OCI-LY3 (cell line): Measurements from ENCODE around the gene PRDM5.

Experiments
- H2AFZ ChIP-seq: fragments of 200-600, 300-600 bp; shearing (Covaris generic); 2 replicates; pipeline ENCODE4 v1.6.0; 2014; ENCODE audit warnings: antibody characterized with exemption, low read depth, low read length
- H3K27ac ChIP-seq: fragments of 200-600, 300-600 bp; sonication (generic); 2 replicates; pipeline ENCODE4 v1.5.1; 2014; ENCODE audit warnings: mild to moderate bottlenecking, low read length, moderate library complexity, mixed read lengths
- H3K27me3 ChIP-seq: fragments of 200-600, 300-600 bp; sonication (generic); 2 replicates; pipeline ENCODE4 v1.6.1; 2014; ENCODE audit warnings: low read depth, low read length, mixed read lengths
- H3K36me3 ChIP-seq: fragments of 200-600, 300-600 bp; sonication (generic); replicated peaks from 2 replicates; pipeline ENCODE3; 2014; ENCODE audit warnings: low read depth, low read length, mixed read lengths
- H3K4me1 ChIP-seq: fragments of 300-600, 200-600 bp; sonication (generic); 2 replicates; pipeline ENCODE4 v1.6.1; 2014; ENCODE audit warnings: low read length, mixed read lengths
- H3K4me2 ChIP-seq: fragments of 200-600, 300-600 bp; sonication (generic); 2 replicates; pipeline ENCODE4 v1.6.1; 2014; ENCODE audit warnings: low read length, mixed read lengths
- H3K4me3 ChIP-seq: fragments of 300-600, 200-600 bp; sonication (generic); 2 replicates; pipeline ENCODE4 v1.5.1; 2014; ENCODE audit warnings: antibody characterized with exemption, mild to moderate bottlenecking, low read length, moderate library complexity
- H3K79me2 ChIP-seq: fragments of 300-600, 200-600 bp; shearing (Covaris generic); 2 replicates; pipeline ENCODE4 v1.6.1; 2014; ENCODE audit warnings: mild to moderate bottlenecking, low read length, mixed read lengths
- H3K9ac ChIP-seq: fragments of 300-600, 200-600 bp; shearing (Covaris generic); 2 replicates; pipeline ENCODE4 v1.6.0; 2014; ENCODE audit warnings: mild to moderate bottlenecking, low read length, moderate library complexity
- H3K9me3 ChIP-seq: fragments of 200-600, 300-600 bp; shearing (Covaris generic); 2 replicates; pipeline ENCODE4 v1.6.1; 2014; ENCODE audit warnings: low read length, mixed read lengths; ENCODE audit not compliant: insufficient read depth
- H4K20me1 ChIP-seq: fragments of 200-600, 300-600 bp; sonication (generic); 2 replicates; pipeline ENCODE4 v1.6.1; 2016; ENCODE audit warnings: low read length, mixed read lengths; ENCODE audit not compliant: insufficient read depth
- CTCF ChIP-seq: fragments of 200-600, 300-600 bp; sonication (generic); IDR thresholded peaks from 2 replicates; pipeline ENCODE4 v1.5.1; 2014; ENCODE audit warnings: antibody characterized with exemption, low read length, low read depth
- EZH2phosphoT487 ChIP-seq: fragments of 200-600 bp; shearing (Covaris generic); IDR thresholded peaks from 2 replicates; pipeline ENCODE4 v1.6.1; 2018; ENCODE audit warnings: antibody characterized with exemption, mixed run types, low read depth

The PRDM5 gene

GRCh38 chr4:120940547-120940946 is 18.0 kb upstream of the PRDM5 start:
- Histone ChIP-seq H3K4me1 (no peaks in the 10 kb centered on the region), H4K20me1 (no peaks in the 10 kb centered on the region), H3K4me3 (no peak overlapping the region), H3K4me2 (no peak overlapping the region), H3K27ac (no peak overlapping the region), H3K36me3 (no peaks in the 10 kb centered on the region), H3K9ac (no peak overlapping the region), H3K9me3 (no peaks in the 10 kb centered on the region), H2AFZ (no peak overlapping the region), H3K79me2 (no peaks in the 10 kb centered on the region), H3K27me3 (no peaks in the 10 kb centered on the region)
- no peak for TF ChIP-seq CTCF
- no peak for TF ChIP-seq EZH2phosphoT487

GRCh38 chr4:120939693-120940092 is 17.2 kb upstream of the PRDM5 start:
- no peaks in the 10 kb centered on the region for H3K79me2 ChIP-seq
- no peaks in the 10 kb centered on the region for H3K27me3 ChIP-seq
- no peak overlapping the region for H3K27ac ChIP-seq
- H3K4me3 ChIP-seq: no peak overlapping the region
- H3K9me3 ChIP-seq: no peaks in the 10 kb centered on the region
- no peaks in the 10 kb centered on the region for H3K36me3 ChIP-seq
- H3K4me1 ChIP-seq: no peaks in the 10 kb centered on the region
- H4K20me1 ChIP-seq: no peaks in the 10 kb centered on the region
- H3K9ac ChIP-seq: no peak overlapping the region
- no peak overlapping the region for H2AFZ ChIP-seq
- no peak for TF ChIP-seq CTCF
- TF ChIP-seq EZH2phosphoT487: no peak
- H3K4me2 ChIP-seq: no peak overlapping the region

- no peaks in the 10 kb centered on the region for H3K9me3 ChIP-seq
- H3K79me2 ChIP-seq: no peaks in the 10 kb centered on the region
- no peak overlapping the region for H3K4me2 ChIP-seq
- no peak overlapping the region for H2AFZ ChIP-seq
- no peaks in the 10 kb centered on the region for H3K4me1 ChIP-seq
- H3K27me3 ChIP-seq: no peaks in the 10 kb centered on the region
- no peak overlapping the region for H3K9ac ChIP-seq
- no peaks in the 10 kb centered on the region for H4K20me1 ChIP-seq
- no peak overlapping the region for H3K27ac ChIP-seq
- TF ChIP-seq EZH2phosphoT487 (no peak), CTCF (no peak)
- H3K4me3 ChIP-seq: no peak overlapping the region
- no peaks in the 10 kb centered on the region for H3K36me3 ChIP-seq
Observed at GRCh38 chr4:120929847-120930246, 7.3 kb upstream of the PRDM5 start.

- Histone ChIP-seq H3K4me1 (no peaks in the 10 kb centered on the region), H3K36me3 (no peaks in the 10 kb centered on the region), H3K4me2 (no peak overlapping the region), H4K20me1 (no peaks in the 10 kb centered on the region), H2AFZ (no peak overlapping the region), H3K27ac (no peak overlapping the region), H3K9ac (no peak overlapping the region), H3K27me3 (no peaks in the 10 kb centered on the region), H3K9me3 (no peaks in the 10 kb centered on the region), H3K4me3 (no peak overlapping the region), H3K79me2 (no peaks in the 10 kb centered on the region)
- TF ChIP-seq CTCF: no peak
- TF ChIP-seq EZH2phosphoT487: no peak
Observed at GRCh38 chr4:120927801-120928409, 5.4 kb upstream of the PRDM5 start.
